Thoracic aorta endothelial cell (primary cell): ENCODE measurements around the gene CETP. TPM values are rescaled to one million over a fixed set of nuclear protein-coding genes. Genes with fewer than 3 reads are reported as not detected.

Experiments used
- total RNA-seq: library from RNA; depleted of rRNA; stranded (reverse); fragments of >200 nt; gene quantifications from 2 replicates; pipeline ENCODE4 v1.2.3, GENCODE V29; 2012

CETP gene, protein sequence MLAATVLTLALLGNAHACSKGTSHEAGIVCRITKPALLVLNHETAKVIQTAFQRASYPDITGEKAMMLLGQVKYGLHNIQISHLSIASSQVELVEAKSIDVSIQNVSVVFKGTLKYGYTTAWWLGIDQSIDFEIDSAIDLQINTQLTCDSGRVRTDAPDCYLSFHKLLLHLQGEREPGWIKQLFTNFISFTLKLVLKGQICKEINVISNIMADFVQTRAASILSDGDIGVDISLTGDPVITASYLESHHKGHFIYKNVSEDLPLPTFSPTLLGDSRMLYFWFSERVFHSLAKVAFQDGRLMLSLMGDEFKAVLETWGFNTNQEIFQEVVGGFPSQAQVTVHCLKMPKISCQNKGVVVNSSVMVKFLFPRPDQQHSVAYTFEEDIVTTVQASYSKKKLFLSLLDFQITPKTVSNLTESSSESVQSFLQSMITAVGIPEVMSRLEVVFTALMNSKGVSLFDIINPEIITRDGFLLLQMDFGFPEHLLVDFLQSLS
- total RNA-seq = 0.13 and 0.43 TPM in 2 replicates

DNA sequence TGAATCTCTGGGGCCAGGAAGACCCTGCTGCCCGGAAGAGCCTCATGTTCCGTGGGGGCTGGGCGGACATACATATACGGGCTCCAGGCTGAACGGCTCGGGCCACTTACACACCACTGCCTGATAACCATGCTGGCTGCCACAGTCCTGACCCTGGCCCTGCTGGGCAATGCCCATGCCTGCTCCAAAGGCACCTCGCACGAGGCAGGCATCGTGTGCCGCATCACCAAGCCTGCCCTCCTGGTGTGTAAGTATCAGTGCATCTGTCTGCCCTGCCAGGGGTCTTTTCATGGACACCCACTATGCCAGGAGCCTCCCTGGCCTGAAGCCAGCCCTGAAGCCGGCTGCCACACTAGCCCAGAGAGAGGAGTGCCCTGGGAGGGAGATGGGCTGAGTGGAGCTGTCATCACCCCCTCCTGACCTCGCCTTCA lies at the start of gene CETP:
CETP (plus strand) TSS at position 100 of the 431 bp plus-strand sequence; CDS start at position 130, 30 bp downstream.

DNA sequence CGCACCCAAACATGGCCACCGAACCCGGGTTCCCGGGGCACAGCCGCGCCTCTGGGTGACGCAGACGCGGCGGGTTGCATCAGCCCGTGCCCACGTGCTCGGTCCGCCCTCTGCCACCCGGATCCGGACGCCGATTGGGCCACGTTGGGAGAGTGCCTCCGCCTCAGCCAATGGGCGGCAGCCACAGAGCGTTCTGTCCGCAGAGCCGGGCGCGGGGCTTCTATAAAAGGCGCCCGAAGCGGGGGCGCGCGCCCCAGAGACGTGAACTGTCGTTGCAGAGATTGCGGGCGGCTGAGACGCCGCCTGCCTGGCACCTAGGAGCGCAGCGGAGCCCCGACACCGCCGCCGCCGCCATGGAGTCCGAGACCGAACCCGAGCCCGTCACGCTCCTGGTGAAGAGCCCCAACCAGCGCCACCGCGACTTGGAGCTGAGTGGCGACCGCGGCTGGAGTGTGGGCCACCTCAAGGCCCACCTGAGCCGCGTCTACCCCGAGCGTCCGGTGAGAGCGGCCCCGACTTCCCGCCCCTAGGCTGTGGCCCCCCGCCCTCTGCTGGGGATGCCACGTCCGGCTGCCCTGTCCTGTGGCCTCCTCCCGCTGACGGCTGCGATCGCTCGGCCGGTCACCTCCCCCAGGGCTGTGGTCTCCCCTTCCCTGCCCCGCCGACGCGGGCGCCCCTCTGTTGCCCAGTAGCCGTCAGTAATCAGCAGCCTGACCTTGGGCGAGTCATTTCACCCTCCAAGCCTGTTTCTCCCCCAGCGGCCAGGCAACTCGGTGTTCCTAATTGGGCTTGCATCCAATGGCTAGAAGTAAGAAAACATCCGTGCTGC lies 29.6 kb upstream of the CETP start, which contains the start of gene HERPUD1:
HERPUD1 (plus strand) TSS at position 251 of the 829 bp plus-strand sequence; CDS start at position 354, 103 bp downstream.

DNA sequence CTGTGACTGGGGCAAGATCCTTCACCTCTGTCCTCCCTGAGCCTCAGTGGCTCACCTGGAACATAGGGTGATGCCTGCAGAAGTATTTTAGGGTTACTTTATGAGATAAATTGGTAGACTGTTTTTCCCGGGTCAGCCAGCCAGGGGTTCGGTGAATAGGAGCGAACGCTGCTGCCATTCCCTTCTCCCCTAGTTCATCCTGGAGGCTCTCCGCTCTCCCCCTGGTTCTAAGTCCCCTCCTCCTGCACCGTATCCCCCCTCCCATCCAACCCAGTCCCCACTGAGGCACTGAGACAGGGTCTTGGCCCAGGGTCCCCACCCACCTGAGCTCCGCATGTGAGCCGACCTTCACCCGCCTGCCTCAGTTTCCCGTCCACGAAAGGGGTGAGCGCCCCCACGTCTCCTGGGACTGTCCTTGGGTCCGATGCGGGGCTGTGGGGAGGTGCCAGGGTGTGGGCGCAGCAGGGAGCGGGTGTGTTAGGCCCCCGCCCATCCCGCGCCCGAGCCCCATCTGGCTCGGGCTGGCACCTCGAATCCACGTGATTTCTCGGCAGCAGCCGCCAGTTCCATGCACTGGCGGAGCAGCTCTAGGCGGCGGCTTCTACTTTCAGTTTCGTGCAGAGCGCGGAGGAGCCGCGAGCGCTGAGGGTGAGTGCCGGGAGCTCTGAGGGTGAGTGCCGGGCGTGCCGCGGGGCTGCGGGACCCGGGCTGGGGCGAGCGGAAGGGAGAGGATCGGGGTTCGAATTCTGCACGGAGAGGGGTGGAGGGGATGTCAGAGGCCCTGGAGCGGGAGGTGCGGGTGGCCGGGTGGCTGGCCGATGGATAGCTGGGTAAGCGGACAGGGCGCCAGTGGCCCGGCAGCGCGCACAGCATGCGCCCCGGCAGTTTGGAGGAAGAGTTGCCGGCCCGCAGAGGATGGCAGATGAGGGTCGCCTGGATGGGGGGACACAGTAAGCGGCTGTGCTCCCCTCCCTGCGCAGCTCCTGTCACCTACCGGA lies 27.5 kb downstream of the CETP start, which contains the start of gene NLRC5:
NLRC5 (plus strand) TSS at position 610 of the 998 bp plus-strand sequence. CDS start 31,156 bp downstream, outside the sequence.

Other genes with a start within 250 kb of the CETP start
- gene NUP93, start 231.8 kb upstream of the CETP start, total RNA-seq = 98.4 and 103 TPM in 2 replicates
- gene SLC12A3, start 96.7 kb upstream of the CETP start, total RNA-seq = not detected in 2 replicates
- gene HERPUD1, start 29.8 kb upstream of the CETP start, total RNA-seq = 62.1 and 67.3 TPM in 2 replicates
- 18.0 and 21.4 TPM in 2 replicates for gene NLRC5, start 27.6 kb downstream of the CETP start, total RNA-seq
- 57.4 and 62.7 TPM in 2 replicates for gene CPNE2, start 130.6 kb downstream of the CETP start, total RNA-seq
- gene PSME3IP1, start 224.1 kb downstream of the CETP start, total RNA-seq = 90.6 and 98.8 TPM in 2 replicates
- gene RSPRY1, start 224.4 kb downstream of the CETP start, total RNA-seq = 93.6 and 98.6 TPM in 2 replicates